ENCODE measurements around the gene HLTF.

DNA sequence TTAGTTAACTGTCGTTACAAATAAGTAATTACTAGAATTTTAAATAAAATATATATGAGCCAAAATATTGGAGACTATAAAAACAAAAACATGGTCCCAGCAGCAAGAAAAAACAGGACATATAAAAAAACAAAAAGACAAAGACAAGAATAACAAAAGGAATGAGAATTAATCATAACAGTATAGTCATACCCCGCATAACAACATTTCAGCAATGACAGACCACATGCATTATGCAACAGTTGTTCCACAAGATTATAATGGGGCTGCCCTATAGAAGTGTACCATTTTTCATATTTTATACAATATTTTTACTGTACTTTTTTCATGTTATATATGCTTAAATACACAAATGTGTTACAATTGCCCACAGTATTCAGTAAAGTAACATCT lies 5.6 kb downstream of the HLTF start:
- TF ChIP-seq POLR2A (IDR thresholded peaks at IDR 0.05) = no peak
- TF ChIP-seq, protein P1, sequence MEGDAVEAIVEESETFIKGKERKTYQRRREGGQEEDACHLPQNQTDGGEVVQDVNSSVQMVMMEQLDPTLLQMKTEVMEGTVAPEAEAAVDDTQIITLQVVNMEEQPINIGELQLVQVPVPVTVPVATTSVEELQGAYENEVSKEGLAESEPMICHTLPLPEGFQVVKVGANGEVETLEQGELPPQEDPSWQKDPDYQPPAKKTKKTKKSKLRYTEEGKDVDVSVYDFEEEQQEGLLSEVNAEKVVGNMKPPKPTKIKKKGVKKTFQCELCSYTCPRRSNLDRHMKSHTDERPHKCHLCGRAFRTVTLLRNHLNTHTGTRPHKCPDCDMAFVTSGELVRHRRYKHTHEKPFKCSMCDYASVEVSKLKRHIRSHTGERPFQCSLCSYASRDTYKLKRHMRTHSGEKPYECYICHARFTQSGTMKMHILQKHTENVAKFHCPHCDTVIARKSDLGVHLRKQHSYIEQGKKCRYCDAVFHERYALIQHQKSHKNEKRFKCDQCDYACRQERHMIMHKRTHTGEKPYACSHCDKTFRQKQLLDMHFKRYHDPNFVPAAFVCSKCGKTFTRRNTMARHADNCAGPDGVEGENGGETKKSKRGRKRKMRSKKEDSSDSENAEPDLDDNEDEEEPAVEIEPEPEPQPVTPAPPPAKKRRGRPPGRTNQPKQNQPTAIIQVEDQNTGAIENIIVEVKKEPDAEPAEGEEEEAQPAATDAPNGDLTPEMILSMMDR (IDR thresholded peaks at IDR 0.05) = no peak
